Astrocyte of the cerebellum (primary cell): ENCODE data around the gene ADCYAP1R1.

Source experiments
- DNase-seq: peaks from one replicate; pipeline ENCODE4 v3.0.0-alpha.2; 2011; ENCODE audit warnings: low read depth
- H3K4me3 ChIP-seq: 2 replicates; pipeline ENCODE4 v1.5.1; 2011; ENCODE audit warnings: mild to moderate bottlenecking, low read depth, low read length, moderate library complexity
- in situ Hi-C: cut with HindIII; loops from 2 replicates; pipeline ENCODE4 v1.10.0; 2017; ENCODE audit warnings: low sequenced_read_pairs
- TF ChIP-seq, protein P1 (sequence below): IDR thresholded peaks from 2 replicates; pipeline ENCODE4 v1.5.1; 2012; ENCODE audit warnings: low read length, low read depth, moderate library complexity, mild to moderate bottlenecking; ENCODE audit errors: missing control alignments

The ADCYAP1R1 gene

GRCh38 chr7:31055471-31055870, 3.4 kb downstream of the ADCYAP1R1 start:
- in situ Hi-C loops = loop anchor here (25.0 kb wide), 1 partner anchor 93 kb away; the partner anchor contains the start of gene GHRHR
- DNase-seq = no peak
- no peak overlapping the region for H3K4me3 ChIP-seq
- TF ChIP-seq, protein P1, sequence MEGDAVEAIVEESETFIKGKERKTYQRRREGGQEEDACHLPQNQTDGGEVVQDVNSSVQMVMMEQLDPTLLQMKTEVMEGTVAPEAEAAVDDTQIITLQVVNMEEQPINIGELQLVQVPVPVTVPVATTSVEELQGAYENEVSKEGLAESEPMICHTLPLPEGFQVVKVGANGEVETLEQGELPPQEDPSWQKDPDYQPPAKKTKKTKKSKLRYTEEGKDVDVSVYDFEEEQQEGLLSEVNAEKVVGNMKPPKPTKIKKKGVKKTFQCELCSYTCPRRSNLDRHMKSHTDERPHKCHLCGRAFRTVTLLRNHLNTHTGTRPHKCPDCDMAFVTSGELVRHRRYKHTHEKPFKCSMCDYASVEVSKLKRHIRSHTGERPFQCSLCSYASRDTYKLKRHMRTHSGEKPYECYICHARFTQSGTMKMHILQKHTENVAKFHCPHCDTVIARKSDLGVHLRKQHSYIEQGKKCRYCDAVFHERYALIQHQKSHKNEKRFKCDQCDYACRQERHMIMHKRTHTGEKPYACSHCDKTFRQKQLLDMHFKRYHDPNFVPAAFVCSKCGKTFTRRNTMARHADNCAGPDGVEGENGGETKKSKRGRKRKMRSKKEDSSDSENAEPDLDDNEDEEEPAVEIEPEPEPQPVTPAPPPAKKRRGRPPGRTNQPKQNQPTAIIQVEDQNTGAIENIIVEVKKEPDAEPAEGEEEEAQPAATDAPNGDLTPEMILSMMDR = no peak

GRCh38 chr7:31056775-31057346, 4.8 kb downstream of the ADCYAP1R1 start:
- no peak overlapping the region for H3K4me3 ChIP-seq
- in situ Hi-C loops = loop anchor here (25.0 kb wide), 1 partner anchor 95 kb away; the partner anchor contains the start of gene GHRHR
- DNase-seq = no peak
- TF ChIP-seq, protein P1 = no peak

DNA sequence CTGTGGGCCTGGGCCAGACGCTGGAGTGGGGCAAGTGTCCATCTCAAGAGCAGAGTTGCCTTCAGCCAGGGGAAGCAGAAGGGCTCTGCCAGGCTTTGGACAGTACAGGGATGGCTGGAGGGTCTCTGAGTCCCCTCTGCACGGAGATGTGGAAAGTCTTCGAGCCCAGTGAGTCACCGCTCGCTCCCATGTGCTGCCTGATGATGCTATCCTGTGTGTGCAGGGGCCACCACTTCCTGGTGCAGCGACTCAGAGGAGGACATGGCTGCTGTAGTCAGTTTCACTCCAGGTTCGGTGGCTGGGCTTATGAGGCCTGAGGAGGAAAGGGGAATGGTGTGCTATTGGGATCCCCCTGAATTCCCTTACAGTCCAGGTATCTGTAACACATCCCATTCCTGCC, 6.0 kb downstream of the ADCYAP1R1 start:
- H3K4me3 ChIP-seq = no peak overlapping the region
- no peak for DNase-seq
- in situ Hi-C loops = loop anchor here (25.0 kb wide), 1 partner anchor 96 kb away; the partner anchor contains the start of gene GHRHR
- TF ChIP-seq, protein P1 = no peak

DNA sequence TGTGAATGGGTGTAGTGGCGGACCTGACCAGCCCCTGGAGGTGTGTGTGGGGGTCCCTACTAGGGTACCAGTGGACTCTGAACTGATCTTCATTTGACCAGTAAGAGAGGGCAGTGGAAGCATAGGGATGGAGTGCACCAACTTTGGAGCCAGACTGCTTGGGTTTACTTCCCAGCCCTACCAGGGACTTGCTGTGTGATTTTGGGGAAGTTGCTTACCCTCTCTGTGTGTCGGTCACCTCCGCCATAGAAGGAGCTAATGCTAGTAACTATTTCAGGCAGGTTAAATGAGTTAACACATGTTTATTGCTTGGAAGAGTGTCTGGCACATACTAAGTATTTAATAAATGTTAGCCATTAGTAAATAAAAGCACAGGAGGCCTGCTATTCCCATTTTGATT, 6.6 kb downstream of the ADCYAP1R1 start:
- DNase-seq = no peak
- in situ Hi-C loops = loop anchor here (25.0 kb wide), 1 partner anchor 96 kb away; the partner anchor contains the start of gene GHRHR
- H3K4me3 ChIP-seq = no peak overlapping the region
- TF ChIP-seq, protein P1 = no peak

DNA sequence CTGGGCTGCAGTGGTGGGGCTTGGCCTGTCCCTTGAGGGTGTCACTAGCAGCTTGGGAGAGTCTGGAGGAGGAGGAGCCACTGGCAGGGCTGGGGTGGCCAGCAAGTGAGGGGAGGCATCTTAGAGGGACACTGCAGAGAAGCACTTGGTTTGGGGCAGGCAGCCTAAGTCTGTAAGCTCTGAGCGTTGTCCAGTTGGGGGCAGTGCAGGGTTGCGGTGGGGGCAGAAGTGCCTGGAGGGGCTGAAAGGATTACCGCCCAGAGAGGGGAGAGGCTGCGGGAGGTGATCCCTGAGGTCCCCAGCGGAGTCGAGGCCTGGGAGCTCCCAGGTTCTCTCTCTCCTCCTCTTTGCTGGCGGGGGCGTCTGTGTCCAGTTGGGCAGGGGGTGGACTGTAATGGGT, 7.4 kb downstream of the ADCYAP1R1 start:
- H3K4me3 ChIP-seq = no peak overlapping the region
- DNase-seq = no peak
- in situ Hi-C loops = loop anchor here (25.0 kb wide), 1 partner anchor 97 kb away; the partner anchor contains the start of gene GHRHR
- TF ChIP-seq, protein P1 = peak; percentile 5

DNA sequence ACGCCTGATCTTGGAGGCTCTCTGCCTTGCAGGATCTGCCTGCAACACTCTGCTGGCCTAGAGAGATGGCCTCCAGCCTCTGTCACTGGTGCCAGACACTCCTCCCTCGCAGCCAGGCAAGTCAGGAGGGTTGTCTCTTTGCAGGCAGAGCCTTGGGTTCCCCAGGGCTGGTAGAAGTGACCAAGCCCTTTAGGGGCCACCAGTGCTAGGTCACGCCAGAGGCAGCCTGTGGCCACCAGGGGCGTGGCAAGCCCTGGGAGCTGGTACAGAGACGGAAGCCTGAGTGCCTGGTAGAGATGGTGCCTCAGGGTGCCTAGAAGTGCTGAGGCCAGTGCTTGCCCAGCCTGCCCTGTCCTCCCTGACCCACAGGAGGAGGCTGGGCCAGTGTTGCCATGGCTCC, 9.1 kb downstream of the ADCYAP1R1 start:
- TF ChIP-seq, protein P1 = no peak
- in situ Hi-C loops = loop anchor here (25.0 kb wide), 1 partner anchor 99 kb away; the partner anchor contains the start of gene GHRHR
- no peak overlapping the region for H3K4me3 ChIP-seq
- DNase-seq = no peak
